Activated T-helper 17 cell treated with anti-CD3 and anti-CD28 coated beads, Interleukin-2, amount 50 U/mL, for 72 hours (primary cell): ENCODE results near the gene DHRS7B. TPM values are rescaled to one million over a fixed set of nuclear protein-coding genes. Genes with fewer than 3 reads are reported as not detected.
A peak's percentile ranks its signal among the peaks of the same experiment; 100 is the strongest.

Source experiments
- ATAC-seq: fragments of 150-1000 bp; cut with Tn5 transposase; replicated peaks from 2 replicates; pipeline ENCODE4 v1.10.0; 2021; ENCODE audit warnings: mild to moderate bottlenecking, moderate library complexity
- H3K27ac Mint-ChIP-seq: one replicate; pipeline ENCODE4 v1.8.0; 2022; ENCODE audit warnings: mixed read lengths
- H3K27me3 Mint-ChIP-seq: one replicate; pipeline ENCODE4 v1.8.0; 2022; ENCODE audit warnings: mixed read lengths
- H3K36me3 Mint-ChIP-seq: one replicate; pipeline ENCODE4 v1.8.0; 2022; ENCODE audit warnings: low read depth, mild to moderate bottlenecking, mixed read lengths
- H3K4me1 Mint-ChIP-seq: one replicate; pipeline ENCODE4 v1.8.0; 2022; ENCODE audit warnings: mixed read lengths
- H3K4me3 Mint-ChIP-seq: one replicate; pipeline ENCODE4 v1.8.0; 2022; ENCODE audit warnings: mild to moderate bottlenecking, mixed read lengths
- H3K9me3 Mint-ChIP-seq: one replicate; pipeline ENCODE4 v1.8.0; 2022; ENCODE audit warnings: mixed read lengths
- total RNA-seq, 2 donors: library from RNA; stranded (reverse); gene quantifications; one replicate each; pipeline ENCODE4 v1.2.3, GENCODE V29; 2022

DHRS7B gene
- total RNA-seq, 2 donors from 2014 or later: 7.3 to 16.9 TPM

DNA sequence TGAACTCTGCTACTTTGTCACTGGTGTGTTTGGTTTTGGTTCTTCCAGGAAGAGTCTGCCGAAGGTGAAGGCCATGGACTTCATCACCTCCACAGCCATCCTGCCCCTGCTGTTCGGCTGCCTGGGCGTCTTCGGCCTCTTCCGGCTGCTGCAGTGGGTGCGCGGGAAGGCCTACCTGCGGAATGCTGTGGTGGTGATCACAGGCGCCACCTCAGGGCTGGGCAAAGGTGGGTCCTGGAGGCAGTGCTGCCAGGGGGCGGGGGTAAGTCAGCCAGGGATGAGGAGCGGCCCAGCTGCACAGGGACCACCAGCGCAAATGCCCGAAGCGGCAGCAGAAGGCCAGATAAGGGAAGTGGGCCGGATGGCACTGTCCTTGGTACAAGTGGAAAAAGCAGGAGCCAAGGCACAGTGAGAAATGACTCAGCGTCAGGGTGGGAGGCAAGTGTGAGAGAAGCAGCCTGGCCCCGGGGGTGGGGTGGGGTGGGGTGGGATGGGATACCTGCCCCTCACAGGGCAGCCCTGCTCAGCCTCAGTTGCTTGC is 45.3 kb downstream of the DHRS7B start:
- H3K9me3 Mint-ChIP-seq: no peaks in the 10 kb centered on the region
- peaks cover 20% of the 10 kb centered on the region for H3K4me1 Mint-ChIP-seq
- peak overlapping the region; percentile 74 for H3K27ac Mint-ChIP-seq
- H3K36me3 Mint-ChIP-seq: peaks cover 14% of the 10 kb centered on the region
- ATAC-seq: no peak
- H3K4me3 Mint-ChIP-seq: peak overlapping the region; percentile 6
- H3K27me3 Mint-ChIP-seq: no peaks in the 10 kb centered on the region

DNA sequence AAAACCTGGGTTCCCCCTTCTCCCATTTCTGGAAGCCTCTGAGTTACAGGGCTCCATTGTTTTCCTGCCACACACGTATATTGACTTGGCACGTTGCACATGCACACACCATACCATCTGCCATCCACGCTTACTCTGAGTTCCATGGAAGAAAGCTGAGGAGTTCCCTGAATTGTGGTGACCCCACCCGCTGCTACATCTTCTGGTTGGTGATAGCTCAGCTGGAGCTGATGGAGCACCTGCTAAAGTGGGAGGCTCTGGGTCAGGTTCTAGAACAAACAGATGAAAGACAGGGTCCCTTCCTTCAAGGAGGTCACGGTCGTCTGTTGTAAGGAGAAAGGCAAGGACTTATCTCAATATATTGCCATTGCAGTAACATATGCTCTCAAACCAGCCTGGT is 46.1 kb downstream of the DHRS7B start:
- no peak overlapping the region for H3K4me3 Mint-ChIP-seq
- peaks cover 14% of the 10 kb centered on the region for H3K36me3 Mint-ChIP-seq

DNA sequence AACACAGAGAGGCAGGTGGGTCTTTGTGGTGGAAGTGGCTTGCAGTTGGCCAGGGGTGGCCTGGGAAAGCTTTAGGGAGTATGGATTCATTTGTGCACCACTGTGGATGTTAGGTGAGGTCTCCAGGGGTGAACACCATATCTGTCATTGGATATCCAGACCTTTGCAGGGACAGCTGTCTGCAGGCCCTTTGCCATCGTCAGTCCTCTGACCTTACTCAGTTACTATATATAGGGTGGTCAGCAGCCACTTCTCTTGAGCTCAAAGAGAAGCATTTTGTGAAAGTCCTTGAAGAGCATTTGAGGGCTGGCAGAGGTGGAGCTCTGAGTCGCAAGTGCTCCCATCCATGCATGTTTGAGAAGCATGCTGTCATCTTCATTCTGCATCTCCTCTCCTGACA is 46.8 kb downstream of the DHRS7B start:
- H3K4me1 Mint-ChIP-seq: peaks cover 20% of the 10 kb centered on the region
- H3K4me3 Mint-ChIP-seq: no peak overlapping the region
- ATAC-seq: no peak
- H3K9me3 Mint-ChIP-seq: no peaks in the 10 kb centered on the region
- peak overlapping the region; percentile 21 for H3K27ac Mint-ChIP-seq
- peaks cover 14% of the 10 kb centered on the region for H3K36me3 Mint-ChIP-seq
- no peaks in the 10 kb centered on the region for H3K27me3 Mint-ChIP-seq

More for the DNA sequence above, 46.1 kb downstream of the DHRS7B start:
- H3K4me1 Mint-ChIP-seq: peaks cover 20% of the 10 kb centered on the region
- ATAC-seq: no peak
- H3K27me3 Mint-ChIP-seq: no peaks in the 10 kb centered on the region
- H3K27ac Mint-ChIP-seq: peak overlapping the region; percentile 21
- H3K9me3 Mint-ChIP-seq: no peaks in the 10 kb centered on the region

DNA sequence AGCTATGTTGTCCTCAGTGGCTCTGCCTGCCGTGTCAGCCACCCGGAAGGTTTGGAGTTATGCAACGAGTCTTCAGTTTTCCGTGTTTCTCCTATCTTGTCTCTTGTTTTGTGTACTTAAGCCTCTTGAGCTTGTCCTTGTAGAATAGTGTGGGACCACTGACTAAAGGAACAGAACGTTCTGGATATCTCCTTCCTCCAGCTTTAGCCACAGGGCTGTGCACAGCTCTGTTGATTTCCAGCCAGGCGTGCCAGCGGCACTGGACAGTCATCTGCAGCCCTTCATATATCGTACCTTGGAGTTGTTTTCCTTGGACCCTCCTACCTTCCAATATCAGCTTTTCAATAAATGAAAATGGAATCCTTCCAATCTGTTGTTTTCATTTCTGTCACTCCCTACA is 47.4 kb downstream of the DHRS7B start:
- Mint-ChIP-seq H3K4me3 (no peak overlapping the region), H3K4me1 (peaks cover 20% of the 10 kb centered on the region), H3K27ac (peak overlapping the region; percentile 11), H3K9me3 (no peaks in the 10 kb centered on the region), H3K36me3 (peaks cover 14% of the 10 kb centered on the region), H3K27me3 (no peaks in the 10 kb centered on the region)
- ATAC-seq: no peak

DNA sequence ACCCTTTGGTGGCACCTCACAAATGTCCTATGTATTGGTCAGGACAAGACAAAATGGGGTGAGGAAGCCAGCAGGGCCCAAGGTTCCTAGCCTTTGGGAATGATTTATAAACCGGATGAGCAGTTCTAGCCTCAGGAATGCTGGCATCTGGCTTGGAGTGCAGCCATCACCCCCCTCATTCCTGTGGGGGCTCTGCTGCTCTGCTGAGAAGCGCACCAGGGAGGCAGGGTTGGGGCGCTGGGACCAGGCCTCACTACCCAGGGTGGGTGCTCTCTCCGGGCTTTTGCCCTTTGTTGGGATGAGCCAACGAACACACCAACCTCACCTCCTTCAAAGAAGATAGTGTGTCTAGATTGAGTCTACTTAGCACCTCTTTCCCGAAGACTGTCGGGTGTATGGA is 47.9 kb downstream of the DHRS7B start:
- Mint-ChIP-seq H3K36me3 (peaks cover 14% of the 10 kb centered on the region), H3K4me1 (peaks cover 20% of the 10 kb centered on the region), H3K9me3 (no peaks in the 10 kb centered on the region), H3K27me3 (no peaks in the 10 kb centered on the region), H3K27ac (peak overlapping the region; percentile 11), H3K4me3 (no peak overlapping the region)
- no peak for ATAC-seq

DNA sequence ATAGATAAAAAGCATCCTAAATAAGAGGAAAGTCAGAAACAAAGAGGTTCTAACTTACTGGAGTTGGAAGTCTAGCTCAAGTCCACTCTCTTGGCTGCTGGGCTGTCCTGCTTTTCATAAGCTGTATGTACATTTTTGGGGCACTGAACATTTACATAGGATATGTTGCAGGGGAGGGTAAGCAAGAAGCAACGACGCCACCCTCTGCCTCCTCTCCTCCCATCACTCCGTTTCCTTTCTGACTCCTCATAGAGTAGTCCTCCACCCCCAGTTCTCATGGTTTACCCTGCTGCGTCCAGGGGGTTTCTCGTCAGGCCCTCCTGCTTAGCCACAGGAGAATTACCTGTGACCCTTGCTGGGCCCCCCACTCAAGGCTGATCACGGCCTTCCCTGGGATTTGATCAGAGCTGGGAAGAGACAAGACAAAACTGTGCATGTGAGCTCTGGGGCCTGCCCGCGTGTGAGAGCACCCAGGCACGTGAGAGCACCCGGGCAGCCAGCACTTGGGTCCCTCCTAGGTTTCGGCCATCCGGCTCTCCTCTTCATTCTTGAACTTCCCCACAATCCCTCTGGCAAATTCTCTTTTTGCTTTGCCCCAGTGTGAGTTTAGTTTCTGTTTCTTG is 50.1 kb downstream of the DHRS7B start:
- Mint-ChIP-seq H3K4me1 (peaks cover 3% of the 10 kb centered on the region), H3K27me3 (no peaks in the 10 kb centered on the region), H3K27ac (no peak overlapping the region), H3K9me3 (no peaks in the 10 kb centered on the region), H3K36me3 (peaks cover 17% of the 10 kb centered on the region), H3K4me3 (no peak overlapping the region)
- no peak for ATAC-seq

DNA sequence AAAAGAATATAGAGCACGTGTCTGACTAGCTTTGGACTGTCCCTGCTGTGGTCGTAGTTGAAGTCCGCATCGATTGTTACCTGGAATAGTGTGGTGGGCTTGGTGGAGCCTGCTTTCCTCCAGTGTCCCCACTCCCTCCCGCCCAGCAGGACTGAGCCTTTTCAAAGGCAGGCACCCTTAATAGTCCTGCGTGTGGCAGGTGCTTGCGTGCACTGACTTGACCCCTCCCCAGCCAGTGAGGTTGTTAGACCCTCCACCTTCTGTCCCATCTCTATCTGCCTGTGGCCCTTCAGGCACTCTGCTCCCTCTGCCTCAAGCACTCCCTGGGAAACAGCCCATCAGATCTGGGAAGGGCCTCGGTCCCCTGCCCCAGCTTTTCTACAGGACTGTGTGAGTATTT is 50.6 kb downstream of the DHRS7B start:
- H3K4me3 Mint-ChIP-seq: no peak overlapping the region
- H3K4me1 Mint-ChIP-seq: no peaks in the 10 kb centered on the region
- no peak overlapping the region for H3K27ac Mint-ChIP-seq
- ATAC-seq: no peak
- H3K9me3 Mint-ChIP-seq: no peaks in the 10 kb centered on the region
- no peaks in the 10 kb centered on the region for H3K27me3 Mint-ChIP-seq
- H3K36me3 Mint-ChIP-seq: peaks cover 13% of the 10 kb centered on the region

DNA sequence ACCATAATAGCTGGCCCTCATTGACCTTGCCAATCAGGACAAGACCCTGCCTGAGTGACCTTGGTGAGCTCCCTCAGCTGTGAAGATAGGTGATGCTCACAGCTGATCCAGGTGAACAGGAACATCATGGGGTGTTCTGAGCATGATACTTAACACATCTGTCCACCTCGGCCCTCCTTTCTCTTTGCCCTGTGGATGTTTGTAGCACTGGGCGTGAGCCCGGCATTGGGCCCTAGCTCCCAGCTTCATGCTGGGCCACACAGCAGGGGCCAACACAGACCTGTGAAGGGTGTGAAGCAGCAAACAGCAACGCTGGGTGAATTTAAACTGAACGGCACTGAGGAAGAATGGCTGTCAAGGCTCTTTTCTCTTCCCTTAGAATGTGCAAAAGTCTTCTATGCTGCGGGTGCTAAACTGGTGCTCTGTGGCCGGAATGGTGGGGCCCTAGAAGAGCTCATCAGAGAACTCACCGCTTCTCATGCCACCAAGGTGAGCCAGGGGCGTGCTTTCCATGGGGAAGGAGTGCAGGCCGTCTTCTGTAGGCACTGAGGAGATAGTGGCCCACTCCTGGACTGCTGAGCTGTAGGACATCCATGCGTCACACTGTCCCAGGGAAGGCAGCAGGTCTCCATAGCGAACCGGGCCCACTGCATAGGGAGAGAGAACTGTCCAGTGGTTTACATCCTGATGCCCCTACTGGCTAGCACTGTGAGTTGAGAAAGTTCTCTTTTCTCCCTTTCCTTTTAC is 51.3 kb downstream of the DHRS7B start:
- no peaks in the 10 kb centered on the region for H3K4me1 Mint-ChIP-seq
- no peak overlapping the region for H3K27ac Mint-ChIP-seq
- no peaks in the 10 kb centered on the region for H3K9me3 Mint-ChIP-seq
- no peak overlapping the region for H3K4me3 Mint-ChIP-seq
- no peak for ATAC-seq
- H3K36me3 Mint-ChIP-seq: peaks cover 12% of the 10 kb centered on the region
- H3K27me3 Mint-ChIP-seq: no peaks in the 10 kb centered on the region

DNA sequence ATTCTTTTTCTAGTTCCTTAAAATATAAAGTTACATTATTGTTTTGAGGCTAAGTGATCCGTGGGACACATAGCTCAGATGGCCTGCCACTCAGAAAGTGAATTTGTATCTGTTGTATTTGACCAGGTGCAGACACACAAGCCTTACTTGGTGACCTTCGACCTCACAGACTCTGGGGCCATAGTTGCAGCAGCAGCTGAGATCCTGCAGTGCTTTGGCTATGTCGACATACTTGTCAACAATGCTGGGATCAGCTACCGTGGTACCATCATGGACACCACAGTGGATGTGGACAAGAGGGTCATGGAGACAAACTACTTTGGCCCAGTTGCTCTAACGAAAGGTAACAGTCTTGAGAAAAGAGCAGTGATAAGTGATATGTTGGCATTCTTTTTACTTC is 56.7 kb downstream of the DHRS7B start:
- H3K36me3 Mint-ChIP-seq: peaks cover 27% of the 10 kb centered on the region
- H3K27me3 Mint-ChIP-seq: no peaks in the 10 kb centered on the region
- no peak for ATAC-seq
- no peaks in the 10 kb centered on the region for H3K4me1 Mint-ChIP-seq
- no peak overlapping the region for H3K4me3 Mint-ChIP-seq
- H3K9me3 Mint-ChIP-seq: no peaks in the 10 kb centered on the region
- H3K27ac Mint-ChIP-seq: peak overlapping the region; percentile 18

DNA sequence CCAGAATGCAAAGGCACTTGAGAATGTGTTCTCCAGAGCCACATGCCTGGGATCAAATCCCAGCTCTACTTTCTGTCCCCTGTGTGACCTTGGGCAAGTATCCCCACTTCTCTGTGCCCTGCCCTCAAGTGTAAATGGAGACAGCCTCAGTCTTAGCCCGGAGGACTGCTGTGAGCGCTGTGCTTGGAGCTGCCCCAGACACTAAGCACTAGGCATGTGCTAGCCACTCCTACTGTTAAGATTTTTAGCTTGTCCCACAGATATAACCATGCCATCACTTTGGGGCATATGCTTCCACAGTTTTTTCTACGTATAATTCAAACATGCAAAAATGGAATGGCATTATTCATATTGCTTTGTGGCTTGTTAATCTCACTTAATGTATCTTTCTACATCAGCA is 57.8 kb downstream of the DHRS7B start:
- Mint-ChIP-seq H3K27ac (no peak overlapping the region), H3K4me3 (no peak overlapping the region), H3K27me3 (no peaks in the 10 kb centered on the region), H3K4me1 (no peaks in the 10 kb centered on the region), H3K9me3 (no peaks in the 10 kb centered on the region), H3K36me3 (peaks cover 27% of the 10 kb centered on the region)
- no peak for ATAC-seq

DNA sequence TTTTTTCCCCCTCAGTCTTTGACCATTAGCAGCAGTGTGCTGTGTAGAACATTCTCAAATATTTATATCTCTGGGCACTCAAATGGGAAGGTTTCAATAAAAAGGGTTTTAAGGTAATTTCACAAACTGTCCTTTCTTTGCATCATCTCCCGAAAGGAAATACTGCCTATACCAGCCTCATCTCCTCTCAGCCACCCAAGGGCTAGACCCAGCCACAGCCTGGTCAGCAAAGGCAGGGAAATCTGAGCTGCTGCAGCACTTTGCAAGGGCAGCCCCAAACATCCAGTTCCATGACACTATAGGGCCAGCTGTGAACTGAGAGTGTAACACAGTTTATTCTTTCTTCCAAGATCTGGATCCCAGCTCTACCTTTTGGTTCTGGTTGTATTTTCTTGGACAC is 58.3 kb downstream of the DHRS7B start:
- Mint-ChIP-seq H3K36me3 (peaks cover 26% of the 10 kb centered on the region), H3K9me3 (no peaks in the 10 kb centered on the region), H3K27me3 (no peaks in the 10 kb centered on the region), H3K27ac (no peak overlapping the region), H3K4me1 (no peaks in the 10 kb centered on the region), H3K4me3 (no peak overlapping the region)
- no peak for ATAC-seq

DNA sequence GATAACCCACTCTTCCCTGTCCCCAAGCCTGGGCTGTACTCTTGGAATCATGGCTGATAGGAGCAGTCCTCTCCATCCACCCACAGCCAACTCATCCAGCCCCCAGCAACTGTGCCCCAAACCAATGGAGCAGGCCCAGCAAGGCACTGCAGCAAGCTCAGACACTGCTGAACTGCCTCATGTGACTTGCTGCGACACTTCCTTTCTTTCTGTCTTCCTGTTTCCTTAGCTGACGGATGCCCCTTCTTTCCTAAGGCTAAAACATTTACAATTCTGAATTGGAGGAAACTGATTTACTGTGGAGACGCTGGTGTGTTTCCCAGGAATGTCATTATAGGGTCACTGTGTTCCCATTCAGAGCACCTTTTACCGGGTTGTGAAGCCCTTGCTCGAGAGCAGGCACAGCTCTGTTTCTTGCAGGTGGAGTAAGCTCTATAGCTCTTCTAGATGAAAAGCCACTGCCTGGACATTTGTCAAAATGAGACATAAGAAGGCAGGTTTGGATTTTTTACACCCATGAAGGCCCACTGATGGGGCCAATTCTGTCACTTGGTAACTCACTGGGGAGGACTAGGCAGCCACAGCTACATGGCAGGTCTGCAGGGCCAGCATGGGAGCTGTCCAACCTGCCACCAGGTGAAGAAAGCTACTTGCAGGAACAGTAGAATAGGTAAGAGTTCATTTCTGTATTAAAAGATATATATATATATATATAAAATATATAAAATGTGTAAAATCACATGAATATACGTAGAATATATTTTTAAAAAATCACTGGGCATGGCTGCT is 59.8 kb downstream of the DHRS7B start:
- H3K9me3 Mint-ChIP-seq: no peaks in the 10 kb centered on the region
- no peak overlapping the region for H3K4me3 Mint-ChIP-seq
- no peaks in the 10 kb centered on the region for H3K4me1 Mint-ChIP-seq
- peaks cover 24% of the 10 kb centered on the region for H3K36me3 Mint-ChIP-seq
- no peak overlapping the region for H3K27ac Mint-ChIP-seq
- no peaks in the 10 kb centered on the region for H3K27me3 Mint-ChIP-seq
- ATAC-seq: no peak

DNA sequence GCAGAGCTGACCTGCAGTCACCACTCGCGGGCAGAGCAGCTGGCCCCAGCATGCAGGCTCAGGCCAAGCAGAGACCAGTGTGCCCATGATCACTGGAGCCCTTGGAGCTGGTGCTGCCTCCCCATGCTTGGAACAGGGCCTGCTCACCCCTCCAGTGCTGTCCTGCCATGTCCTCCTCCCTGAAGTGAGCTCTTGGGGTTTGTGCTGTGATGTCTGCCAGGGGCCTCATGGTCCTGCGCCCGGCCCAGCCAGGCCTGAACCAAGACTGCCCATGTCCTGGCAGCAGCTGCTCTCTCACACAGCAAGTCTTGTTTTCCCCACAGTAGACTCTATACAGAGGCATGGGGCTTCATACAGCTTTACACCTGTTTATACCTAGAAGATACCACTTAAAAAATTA is 62.6 kb downstream of the DHRS7B start:
- no peak for ATAC-seq
- peaks cover 2% of the 10 kb centered on the region for H3K4me1 Mint-ChIP-seq
- H3K27ac Mint-ChIP-seq: no peak overlapping the region
- no peak overlapping the region for H3K4me3 Mint-ChIP-seq
- H3K36me3 Mint-ChIP-seq: peaks cover 20% of the 10 kb centered on the region
- H3K9me3 Mint-ChIP-seq: no peaks in the 10 kb centered on the region
- no peaks in the 10 kb centered on the region for H3K27me3 Mint-ChIP-seq

DNA sequence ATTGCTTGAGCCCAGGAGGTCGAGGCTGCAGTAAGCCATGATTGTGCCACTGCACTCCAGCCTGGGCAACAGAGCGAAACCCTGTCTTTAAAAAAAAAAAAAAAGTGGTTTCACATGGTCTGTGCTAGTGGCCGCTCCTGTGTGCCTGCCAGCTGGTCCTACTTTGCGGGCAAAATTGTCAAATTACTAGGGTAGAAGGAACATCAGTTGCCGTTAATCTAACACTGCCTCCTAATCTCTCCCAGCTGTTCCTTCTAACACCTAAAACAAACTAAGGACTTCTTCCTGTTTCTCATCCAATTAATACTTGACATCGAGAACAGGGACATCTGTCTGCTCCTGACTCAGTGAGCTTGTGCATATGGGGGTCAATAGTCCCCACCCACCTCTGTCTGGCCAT is 63.3 kb downstream of the DHRS7B start:
- Mint-ChIP-seq H3K27ac (peak overlapping the region; percentile 58), H3K36me3 (peaks cover 16% of the 10 kb centered on the region), H3K27me3 (no peaks in the 10 kb centered on the region), H3K4me3 (no peak overlapping the region), H3K4me1 (peaks cover 6% of the 10 kb centered on the region), H3K9me3 (no peaks in the 10 kb centered on the region)
- ATAC-seq: no peak
